GM23338 (cell line): Measurements from ENCODE around the gene CNN2. TPM values are rescaled to one million over a fixed set of nuclear protein-coding genes. Genes with fewer than 3 reads are reported as not detected.

ENCODE experiments used
- ATAC-seq: fragments of 200-7000 bp; cut with Tn5 transposase; 3 replicates; pipeline ENCODE4 v1.9.1; 2020
- DNase-seq: peaks from one replicate; pipeline ENCODE4 v3.0.0-alpha.2; 2015; ENCODE audit warnings: low spot score
- H2AFZ ChIP-seq: fragments of 200-600 bp; sonication (generic); 2 replicates; pipeline ENCODE4 v1.8.0; 2016; ENCODE audit warnings: antibody characterized with exemption, mild to moderate bottlenecking, moderate library complexity
- H3F3A ChIP-seq: fragments of 200-600 bp; sonication (generic); replicated peaks from 2 replicates; pipeline ENCODE4 v1.8.0; 2017; ENCODE audit warnings: antibody characterized with exemption, mixed run types, low read depth
- H3K27ac ChIP-seq: fragments of 200-600 bp; sonication (generic); 2 replicates; pipeline ENCODE4 v1.6.1; 2016; ENCODE audit warnings: low read depth
- H3K27me3 ChIP-seq: fragments of 200-600 bp; sonication (generic); 2 replicates; pipeline ENCODE4 v1.8.0; 2016; ENCODE audit warnings: mild to moderate bottlenecking, mixed run types, moderate library complexity; ENCODE audit not compliant: insufficient read depth
- H3K36me3 ChIP-seq: fragments of 200-600 bp; sonication (generic); 2 replicates; pipeline ENCODE4 v1.8.0; 2016; ENCODE audit warnings: mild to moderate bottlenecking; ENCODE audit not compliant: insufficient read depth
- H3K4me1 ChIP-seq: fragments of 200-600 bp; sonication (generic); 2 replicates; pipeline ENCODE4 v1.8.0; 2016; ENCODE audit warnings: mild to moderate bottlenecking, moderate library complexity; ENCODE audit not compliant: insufficient read depth
- H3K4me2 ChIP-seq: fragments of 200-600 bp; sonication (generic); 2 replicates; pipeline ENCODE4 v1.7.1; 2017; ENCODE audit warnings: mixed run types
- H3K4me3 ChIP-seq: fragments of 200-600 bp; sonication (generic); 2 replicates; pipeline ENCODE4 v1.6.1; 2016; ENCODE audit warnings: mixed run types
- H3K79me2 ChIP-seq: fragments of 200-600 bp; sonication (generic); replicated peaks from 2 replicates; pipeline ENCODE4 v1.8.0; 2017; ENCODE audit warnings: mild to moderate bottlenecking; ENCODE audit not compliant: insufficient read depth
- H3K9me2 ChIP-seq: fragments of 200-600 bp; sonication (generic); 2 replicates; pipeline ENCODE4 v1.8.0; 2017; ENCODE audit not compliant: insufficient read depth
- H4K20me1 ChIP-seq: fragments of 200-600 bp; sonication (generic); replicated peaks from 2 replicates; pipeline ENCODE4 v1.8.0; 2017; ENCODE audit warnings: mild to moderate bottlenecking; ENCODE audit not compliant: insufficient read depth
- H3K27ac Mint-ChIP-seq: 2 replicates; pipeline ENCODE4 v1.8.0; 2020; ENCODE audit warnings: inconsistent platforms, mild to moderate bottlenecking, moderate library complexity, mixed read lengths
- H3K27me3 Mint-ChIP-seq: 3 replicates; pipeline ENCODE4 v1.8.0; 2022; ENCODE audit warnings: low read depth, mild to moderate bottlenecking, moderate library complexity, mixed read lengths, inconsistent platforms; ENCODE audit not compliant: insufficient read depth, poor library complexity
- H3K36me3 Mint-ChIP-seq: 3 replicates; pipeline ENCODE4 v1.8.0; 2021; ENCODE audit warnings: low read depth, mild to moderate bottlenecking, inconsistent platforms, moderate library complexity, mixed read lengths
- H3K4me1 Mint-ChIP-seq: 3 replicates; pipeline ENCODE4 v1.8.0; 2020; ENCODE audit warnings: mild to moderate bottlenecking, inconsistent platforms, mixed read lengths
- H3K4me3 Mint-ChIP-seq: 3 replicates; pipeline ENCODE4 v1.8.0; 2021; ENCODE audit warnings: moderate library complexity, mild to moderate bottlenecking, inconsistent platforms, mixed read lengths
- H3K9me3 Mint-ChIP-seq: 3 replicates; pipeline ENCODE4 v1.8.0; 2020; ENCODE audit warnings: moderate library complexity, mild to moderate bottlenecking, inconsistent platforms, mixed read lengths
- CREB1 ChIP-seq: fragments of 250-450 bp; sonication (Bioruptor Pico); IDR thresholded peaks from 2 replicates; pipeline ENCODE4 v1.5.0; 2020; ENCODE audit warnings: low read depth, mild to moderate bottlenecking, moderate library complexity
- EZH2 ChIP-seq: fragments of 200-600 bp; sonication (generic); IDR thresholded peaks from one replicate; pipeline ENCODE4 v1.8.0; 2017; ENCODE audit warnings: antibody characterized with exemption, mild to moderate bottlenecking, low read depth; ENCODE audit not compliant: unreplicated experiment
- EZH2phosphoT487 ChIP-seq: fragments of 200-600 bp; sonication (generic); IDR thresholded peaks from one replicate; pipeline ENCODE4 v1.8.1; 2018; ENCODE audit warnings: antibody characterized with exemption; ENCODE audit not compliant: unreplicated experiment
- JUNB ChIP-seq: IDR thresholded peaks from one replicate; pipeline ENCODE4 v1.6.1; 2016; ENCODE audit warnings: antibody characterized with exemption; ENCODE audit not compliant: unreplicated experiment
- NANOG ChIP-seq: IDR thresholded peaks from 2 replicates; pipeline ENCODE4 v1.6.1; 2016; ENCODE audit warnings: antibody characterized with exemption, borderline replicate concordance
- POLR2AphosphoS5 ChIP-seq: IDR thresholded peaks from 2 replicates; pipeline ENCODE4 v1.6.1; 2016; ENCODE audit warnings: antibody characterized with exemption, low read depth
- REST ChIP-seq: IDR thresholded peaks from one replicate; pipeline ENCODE4 v1.6.1; 2018; ENCODE audit warnings: antibody characterized with exemption; ENCODE audit not compliant: unreplicated experiment
- STAT1 ChIP-seq: IDR thresholded peaks from one replicate; pipeline ENCODE4 v1.6.1; 2016; ENCODE audit warnings: antibody characterized with exemption; ENCODE audit not compliant: unreplicated experiment
- ZNF114 ChIP-seq: fragments of 250-450 bp; sonication (Bioruptor Pico); IDR thresholded peaks from 2 replicates; pipeline ENCODE4 v1.5.0; 2020; ENCODE audit warnings: mild to moderate bottlenecking, moderate library complexity
- ZNF331 ChIP-seq: fragments of 250-450 bp; sonication (Bioruptor Pico); IDR thresholded peaks from 2 replicates; pipeline ENCODE4 v1.5.0; 2020; ENCODE audit warnings: low read depth, mild to moderate bottlenecking, moderate library complexity
- ZNF462 ChIP-seq: fragments of 250-450 bp; sonication (Bioruptor Pico); IDR thresholded peaks from 2 replicates; pipeline ENCODE4 v1.5.0; 2020; ENCODE audit warnings: mild to moderate bottlenecking, moderate library complexity
- polyA plus RNA-seq: library from polyadenylated mRNA; unstranded; fragments of >200 nt; fragmentation: Nextera tagmentation; extraction: Ambion mirVana; gene quantifications from 2 replicates; pipeline ENCODE4 v1.2.1, GENCODE V29; 2016
- total RNA-seq: library from RNA; depleted of rRNA; stranded (reverse); fragments of >200 nt; shearing (Covaris generic); gene quantifications from 2 replicates; pipeline ENCODE4 v1.2.3, GENCODE V29; 2014
- TF ChIP-seq, protein P1 (sequence below): IDR thresholded peaks from 2 replicates; pipeline ENCODE4 v1.6.1; 2016; ENCODE audit warnings: antibody characterized with exemption
- TF ChIP-seq, protein P2 (sequence below), 2 experiments: fragments of 200-600 bp in 1 of 2; sonication (generic) in 1 of 2; conservative IDR thresholded peaks; 2 replicates each; pipeline versions ENCODE4 v1.5.1 to v1.6.1; 2016 to 2017; ENCODE audit warnings: antibody characterized with exemption in 2 of 2, low read depth in 2 of 2, mild to moderate bottlenecking in 2 of 2, moderate library complexity in 1 of 2

CNN2 gene
- total and polyA plus RNA-seq, 2 experiments from 2014 or later, result 330 to 392 TPM

DNA sequence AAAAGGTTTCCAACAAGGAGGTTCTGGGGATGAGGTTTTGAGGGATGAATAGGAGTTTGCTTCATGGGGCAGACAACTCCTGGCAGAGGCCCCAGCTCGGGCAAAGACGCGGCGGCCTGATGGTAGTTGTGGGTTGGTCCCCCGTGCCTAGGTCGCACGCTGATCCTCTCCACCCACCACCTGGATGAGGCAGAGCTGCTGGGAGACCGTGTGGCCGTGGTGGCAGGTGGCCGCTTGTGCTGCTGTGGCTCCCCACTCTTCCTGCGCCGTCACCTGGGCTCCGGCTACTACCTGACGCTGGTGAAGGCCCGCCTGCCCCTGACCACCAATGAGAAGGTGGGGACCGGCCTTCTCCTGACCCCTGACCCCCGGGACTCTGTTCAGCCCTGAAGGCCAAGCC, 25.4 kb downstream of the CNN2 start:
- H2AFZ ChIP-seq, result no peak overlapping the region
- no peak overlapping the region for H3K27ac ChIP-seq
- H3K27ac Mint-ChIP-seq, result no peak overlapping the region
- TF ChIP-seq, protein P1, sequence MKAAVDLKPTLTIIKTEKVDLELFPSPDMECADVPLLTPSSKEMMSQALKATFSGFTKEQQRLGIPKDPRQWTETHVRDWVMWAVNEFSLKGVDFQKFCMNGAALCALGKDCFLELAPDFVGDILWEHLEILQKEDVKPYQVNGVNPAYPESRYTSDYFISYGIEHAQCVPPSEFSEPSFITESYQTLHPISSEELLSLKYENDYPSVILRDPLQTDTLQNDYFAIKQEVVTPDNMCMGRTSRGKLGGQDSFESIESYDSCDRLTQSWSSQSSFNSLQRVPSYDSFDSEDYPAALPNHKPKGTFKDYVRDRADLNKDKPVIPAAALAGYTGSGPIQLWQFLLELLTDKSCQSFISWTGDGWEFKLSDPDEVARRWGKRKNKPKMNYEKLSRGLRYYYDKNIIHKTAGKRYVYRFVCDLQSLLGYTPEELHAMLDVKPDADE, result no peak
- TF ChIP-seq EZH2 (no peak), ZNF114 (CRISPR knock-in tag) (no peak), STAT1 (no peak), ZNF462 (CRISPR knock-in tag) (no peak), NANOG (no peak), EZH2phosphoT487 (no peak), JUNB (no peak), CREB1 (CRISPR knock-in tag) (no peak), ZNF331 (CRISPR knock-in tag) (no peak), POLR2AphosphoS5 (no peak), REST (no peak)
- TF ChIP-seq, protein P2, sequence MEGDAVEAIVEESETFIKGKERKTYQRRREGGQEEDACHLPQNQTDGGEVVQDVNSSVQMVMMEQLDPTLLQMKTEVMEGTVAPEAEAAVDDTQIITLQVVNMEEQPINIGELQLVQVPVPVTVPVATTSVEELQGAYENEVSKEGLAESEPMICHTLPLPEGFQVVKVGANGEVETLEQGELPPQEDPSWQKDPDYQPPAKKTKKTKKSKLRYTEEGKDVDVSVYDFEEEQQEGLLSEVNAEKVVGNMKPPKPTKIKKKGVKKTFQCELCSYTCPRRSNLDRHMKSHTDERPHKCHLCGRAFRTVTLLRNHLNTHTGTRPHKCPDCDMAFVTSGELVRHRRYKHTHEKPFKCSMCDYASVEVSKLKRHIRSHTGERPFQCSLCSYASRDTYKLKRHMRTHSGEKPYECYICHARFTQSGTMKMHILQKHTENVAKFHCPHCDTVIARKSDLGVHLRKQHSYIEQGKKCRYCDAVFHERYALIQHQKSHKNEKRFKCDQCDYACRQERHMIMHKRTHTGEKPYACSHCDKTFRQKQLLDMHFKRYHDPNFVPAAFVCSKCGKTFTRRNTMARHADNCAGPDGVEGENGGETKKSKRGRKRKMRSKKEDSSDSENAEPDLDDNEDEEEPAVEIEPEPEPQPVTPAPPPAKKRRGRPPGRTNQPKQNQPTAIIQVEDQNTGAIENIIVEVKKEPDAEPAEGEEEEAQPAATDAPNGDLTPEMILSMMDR (conservative IDR thresholded peaks at IDR 0.05; ENCODE audit: low read depth in 2 of 2), result no peak
- H3K4me2 ChIP-seq, result no peak overlapping the region
- H3K9me2 ChIP-seq, result no peaks in the 10 kb centered on the region
- H4K20me1 ChIP-seq, result no peaks in the 10 kb centered on the region
- H3K36me3 Mint-ChIP-seq, result peaks cover 24% of the 10 kb centered on the region
- DNase-seq (no peak), ATAC-seq (no peak)
- H3K4me3 Mint-ChIP-seq, result no peak overlapping the region
- no peaks in the 10 kb centered on the region for H3K27me3 ChIP-seq
- H3K9me3 Mint-ChIP-seq, result peaks cover 13% of the 10 kb centered on the region; the same call in 2 of the 3 replicates
- H3K27me3 Mint-ChIP-seq, result peaks cover 21% of the 10 kb centered on the region
- peaks cover 1% of the 10 kb centered on the region; the same call in 1 of the 2 replicates for H3K36me3 ChIP-seq
- no peaks in the 10 kb centered on the region for H3K79me2 ChIP-seq
- no peaks in the 10 kb centered on the region for H3K4me1 ChIP-seq
- no peaks in the 10 kb centered on the region for H3K4me1 Mint-ChIP-seq
- no peak overlapping the region for H3K4me3 ChIP-seq
- no peaks in the 10 kb centered on the region for H3F3A ChIP-seq
